C4-2B (cell line): ENCODE measurements around the gene DLGAP1.

Source experiments
- H3K27ac ChIP-seq: fragments of 450-650 bp; 2 replicates; pipeline ENCODE4 v1.5.1; 2017
- CTCF ChIP-seq: fragments of 450-650 bp; conservative IDR thresholded peaks from 2 replicates; pipeline ENCODE4 v1.5.1; 2017; ENCODE audit warnings: mild to moderate bottlenecking
- ZFX ChIP-seq: fragments of 450-650 bp; IDR thresholded peaks from 2 replicates; pipeline ENCODE4 v1.6.1; 2017

DLGAP1 gene

GRCh38 chr18:4130734-4131719 lies 324.1 kb downstream of the DLGAP1 start:
- TF ChIP-seq CTCF (peak; percentile 22; the same call in 1 of the 2 replicates), ZFX (no peak)
- no peak overlapping the region for H3K27ac ChIP-seq

GRCh38 chr18:4126939-4127338 lies 328.2 kb downstream of the DLGAP1 start:
- no peak overlapping the region for H3K27ac ChIP-seq
- no peak for TF ChIP-seq CTCF
- TF ChIP-seq ZFX, result no peak

GRCh38 chr18:4125627-4126230 lies 329.4 kb downstream of the DLGAP1 start:
- H3K27ac ChIP-seq, result no peak overlapping the region
- TF ChIP-seq CTCF (no peak), ZFX (no peak)

GRCh38 chr18:4125224-4125623 lies 329.9 kb downstream of the DLGAP1 start:
- no peak overlapping the region for H3K27ac ChIP-seq
- TF ChIP-seq CTCF (no peak), ZFX (no peak)

GRCh38 chr18:4119813-4120212 lies 335.3 kb downstream of the DLGAP1 start:
- TF ChIP-seq ZFX, result no peak
- no peak; the same call in 1 of the 2 replicates for TF ChIP-seq CTCF

GRCh38 chr18:4119127-4119648 lies 335.9 kb downstream of the DLGAP1 start:
- H3K27ac ChIP-seq, result no peak overlapping the region
- TF ChIP-seq ZFX (no peak), CTCF (no peak)

More at GRCh38 chr18:4119813-4120212, 335.3 kb downstream of the DLGAP1 start:
- no peak overlapping the region for H3K27ac ChIP-seq

- TF ChIP-seq CTCF (no peak), ZFX (no peak)
- H3K27ac ChIP-seq, result no peak overlapping the region
Observed at GRCh38 chr18:4108016-4108415, 347.1 kb downstream of the DLGAP1 start.
